Kidney epithelial cell (primary cell): Measurements from ENCODE around the gene CELSR3. TPM values are rescaled to one million over a fixed set of nuclear protein-coding genes. Genes with fewer than 3 reads are reported as not detected.

Experiments
- DNase-seq: peaks from one replicate; pipeline ENCODE4 v3.0.0-alpha.2; 2010; ENCODE audit warnings: low read depth
- H3K27me3 ChIP-seq: 2 replicates; pipeline ENCODE4 v1.6.0; 2011; ENCODE audit warnings: low read length; ENCODE audit not compliant: control insufficient read depth, insufficient read depth
- H3K36me3 ChIP-seq: 2 replicates; pipeline ENCODE4 v1.5.1; 2011; ENCODE audit warnings: low read length; ENCODE audit not compliant: control insufficient read depth, insufficient read depth
- H3K4me3 ChIP-seq: 2 replicates; pipeline ENCODE4 v1.5.1; 2011; ENCODE audit warnings: low read depth, mild to moderate bottlenecking, control low read depth, low read length
- total RNA-seq: library from RNA; depleted of rRNA; stranded (reverse); fragments of >200 nt; gene quantifications from 2 replicates; pipeline ENCODE4 v1.2.3, GENCODE V29; 2015
- TF ChIP-seq, protein P1 (sequence below): IDR thresholded peaks from 2 replicates; pipeline ENCODE4 v1.5.1; 2011; ENCODE audit warnings: mild to moderate bottlenecking, moderate library complexity, low read length, control low read depth, inconsistent platforms; ENCODE audit not compliant: insufficient read depth, poor library complexity, severe bottlenecking

Gene CELSR3
- total RNA-seq, 1 donor from 2014 or later, result 5.2 TPM

DNA sequence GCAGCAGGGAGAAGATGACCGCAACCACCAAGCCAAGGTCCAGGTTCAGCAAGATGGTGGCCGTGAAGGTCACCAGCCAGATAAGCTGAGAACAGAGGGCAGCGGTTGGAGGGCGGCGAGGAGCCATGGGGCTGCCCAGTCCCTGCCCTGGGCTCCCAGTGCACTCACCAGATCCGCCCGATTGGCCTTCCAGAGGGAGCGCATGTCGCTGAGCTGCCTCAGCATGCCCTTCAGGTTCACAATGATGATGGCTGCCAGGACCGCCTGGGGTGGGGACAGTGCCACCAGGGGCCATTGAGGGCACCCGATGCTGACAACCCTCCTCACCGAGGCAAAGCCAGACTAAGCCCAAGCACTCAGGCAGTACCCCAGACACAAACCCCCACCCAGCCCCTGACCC is 32.8 kb downstream of the CELSR3 start:
- Histone ChIP-seq H3K27me3 (no peaks in the 10 kb centered on the region), H3K4me3 (no peak overlapping the region), H3K36me3 (peaks cover 8% of the 10 kb centered on the region)
- DNase-seq, result no peak
- TF ChIP-seq, protein P1, sequence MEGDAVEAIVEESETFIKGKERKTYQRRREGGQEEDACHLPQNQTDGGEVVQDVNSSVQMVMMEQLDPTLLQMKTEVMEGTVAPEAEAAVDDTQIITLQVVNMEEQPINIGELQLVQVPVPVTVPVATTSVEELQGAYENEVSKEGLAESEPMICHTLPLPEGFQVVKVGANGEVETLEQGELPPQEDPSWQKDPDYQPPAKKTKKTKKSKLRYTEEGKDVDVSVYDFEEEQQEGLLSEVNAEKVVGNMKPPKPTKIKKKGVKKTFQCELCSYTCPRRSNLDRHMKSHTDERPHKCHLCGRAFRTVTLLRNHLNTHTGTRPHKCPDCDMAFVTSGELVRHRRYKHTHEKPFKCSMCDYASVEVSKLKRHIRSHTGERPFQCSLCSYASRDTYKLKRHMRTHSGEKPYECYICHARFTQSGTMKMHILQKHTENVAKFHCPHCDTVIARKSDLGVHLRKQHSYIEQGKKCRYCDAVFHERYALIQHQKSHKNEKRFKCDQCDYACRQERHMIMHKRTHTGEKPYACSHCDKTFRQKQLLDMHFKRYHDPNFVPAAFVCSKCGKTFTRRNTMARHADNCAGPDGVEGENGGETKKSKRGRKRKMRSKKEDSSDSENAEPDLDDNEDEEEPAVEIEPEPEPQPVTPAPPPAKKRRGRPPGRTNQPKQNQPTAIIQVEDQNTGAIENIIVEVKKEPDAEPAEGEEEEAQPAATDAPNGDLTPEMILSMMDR, result no peak

GRCh38 chr3:48628277-48629017 is 34.2 kb downstream of the CELSR3 start:
- TF ChIP-seq, protein P1, result no peak
- Histone ChIP-seq H3K36me3 (peaks cover 8% of the 10 kb centered on the region), H3K27me3 (no peaks in the 10 kb centered on the region), H3K4me3 (no peak overlapping the region)
- no peak for DNase-seq

DNA sequence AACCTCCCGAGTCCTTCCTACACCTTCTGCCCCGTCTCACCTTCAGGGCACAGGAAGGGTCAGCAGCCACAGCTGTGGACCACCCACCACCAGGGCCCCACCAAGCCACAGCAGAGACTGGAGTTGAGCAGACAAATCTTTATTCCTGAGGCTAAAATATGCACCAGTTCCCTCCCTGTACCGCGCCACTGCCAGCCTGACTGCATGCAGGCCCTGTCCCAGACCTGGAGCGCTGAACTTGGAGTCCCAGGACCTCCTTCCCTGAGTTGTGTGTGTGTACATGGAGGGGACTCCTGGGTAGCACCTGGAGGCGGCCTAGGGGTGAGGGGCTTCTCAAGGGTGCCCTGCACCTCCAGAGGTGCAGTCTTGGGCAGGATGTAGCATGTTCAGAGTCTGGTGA is 37.1 kb downstream of the CELSR3 start:
- TF ChIP-seq, protein P1, result no peak
- Histone ChIP-seq H3K4me3 (no peak overlapping the region), H3K27me3 (no peaks in the 10 kb centered on the region), H3K36me3 (peaks cover 6% of the 10 kb centered on the region)
- DNase-seq, result no peak

DNA sequence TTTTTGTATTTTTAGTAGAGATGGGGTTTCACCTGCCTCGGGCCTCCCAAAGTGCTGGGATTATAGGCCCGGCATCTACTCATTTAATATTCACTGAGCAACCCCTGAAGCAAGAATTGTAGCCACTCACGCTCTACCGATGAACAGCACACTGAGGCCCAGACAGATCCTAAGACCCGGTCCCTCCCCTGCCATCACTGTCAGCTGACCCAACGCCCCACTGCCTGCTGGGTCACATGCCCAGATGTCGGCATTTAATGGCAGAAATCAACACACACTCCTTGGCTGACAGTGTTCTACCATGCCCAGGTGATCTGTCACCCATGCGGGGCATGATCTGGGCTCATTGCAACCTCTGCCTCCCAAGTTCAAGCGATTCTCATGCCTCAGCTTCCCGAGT is 37.9 kb downstream of the CELSR3 start:
- no peak for DNase-seq
- Histone ChIP-seq H3K4me3 (no peak overlapping the region), H3K36me3 (peaks cover 3% of the 10 kb centered on the region), H3K27me3 (no peaks in the 10 kb centered on the region)
- TF ChIP-seq, protein P1, result no peak

- Histone ChIP-seq H3K27me3 (no peaks in the 10 kb centered on the region), H3K36me3 (peaks cover 3% of the 10 kb centered on the region), H3K4me3 (no peak overlapping the region)
- no peak for DNase-seq
- TF ChIP-seq, protein P1, result no peak
These were observed 38.7 kb downstream of the CELSR3 start for GRCh38 chr3:48623851-48624547.

- Histone ChIP-seq H3K4me3 (no peak within 1 kb of the TSS), H3K36me3 (no peaks in the 10 kb centered on the region), H3K27me3 (no peaks in the 10 kb centered on the region)
- TF ChIP-seq, protein P1, result no peak
- DNase-seq, result no peak
These were observed 41.2 kb downstream of the CELSR3 start, which contains the start of gene TMEM89 for GRCh38 chr3:48621461-48621869. Gene TMEM89 (minus strand): TSS chr3:48621769. CDS start chr3:48621756, 13 bp downstream.
